Motor neuron (in vitro differentiated cells): ENCODE measurements around the gene PBX3. TPM values are rescaled to one million over a fixed set of nuclear protein-coding genes. Genes with fewer than 3 reads are reported as not detected.
A peak's percentile ranks its signal among the peaks of the same experiment; 100 is the strongest.

ENCODE experiments used
- ATAC-seq, 8 experiments: fragments of 200-7000 bp; cut with Tn5 transposase; replicated peaks in 6 of 8; 2 replicates each; pipeline ENCODE4 v1.8.0; 2021; ENCODE audit warnings: mild to moderate bottlenecking in 8 of 8, moderate library complexity in 8 of 8
- H3K27ac ChIP-seq, 2 donors: fragments of 250-450 bp; sonication (Bioruptor Pico); 2 replicates each; pipeline ENCODE4 v1.9.0; 2021; ENCODE audit warnings: antibody characterized with exemption in 2 of 2, mild to moderate bottlenecking in 2 of 2, moderate library complexity in 1 of 2
- H3K4me1 ChIP-seq, 2 donors: fragments of 250-450 bp; sonication (Bioruptor Pico); replicated peaks in 1 of 2; 2 replicates each; pipeline ENCODE4 v1.6.1; 2021; ENCODE audit warnings: antibody characterized with exemption in 2 of 2, mild to moderate bottlenecking in 2 of 2, moderate library complexity in 1 of 2
- H3K4me3 ChIP-seq, 5 donors: fragments of 250-450 bp; sonication (Bioruptor Pico); 2 replicates each; pipeline ENCODE4 v1.9.0; 2021; ENCODE audit warnings: antibody characterized with exemption in 5 of 5, mild to moderate bottlenecking in 5 of 5, moderate library complexity in 4 of 5
- WGBS, 10 experiments: fragments of 450-650 bp; shearing (Covaris generic); methylation state at CpG; one replicate each; pipeline ENCODE4 v1.0.0; 2022; 5-methylcytosine and 5-hydroxymethylcytosine counted together
- in situ Hi-C, 9 experiments: fragments of 400-800 bp; cut with MboI; loops; one replicate each; pipeline ENCODE4 v1.15.0; 2021; ENCODE audit warnings: low sequenced_read_pairs in 9 of 9, low pct_unique_long_range_greater_than_20kb in 2 of 9; ENCODE audit not compliant: unreplicated experiment in 9 of 9
- total RNA-seq, 8 experiments: library from RNA; unstranded; fragments of 300-600 nt; gene quantifications; 2 replicates each; pipeline versions ENCODE4 v1.2.3 to v1.2.4, GENCODE V29; 2022

The PBX3 gene
- total RNA-seq, 8 experiments from 2014 or later = 24.0 to 157 (median 75.5) TPM

GRCh38 chr9:125742657-125743056, 4.5 kb upstream of the PBX3 start:
- ATAC-seq = no peak
- Histone ChIP-seq H3K27ac (no peak overlapping the region), H3K4me1 (peaks cover 0 to 3% of the 10 kb centered on the region in 2 donors), H3K4me3 (no peak overlapping the region)
- in situ Hi-C loops = loop anchor here in 2 of 9 experiments (25.0 kb wide), 1 partner anchor 330 kb away; no protein-coding TSS in a partner anchor
- 60 to 100% (median 91%) methylated on average over 1 to 3 of the region's 3 CpGs for WGBS, 10 experiments

GRCh38 chr9:125743682-125744428, 3.3 kb upstream of the PBX3 start:
- no peak for ATAC-seq
- WGBS, 10 experiments = 13 to 100% (median 68%) methylated on average over 1 to 5 of the region's 5 CpGs
- in situ Hi-C loops = loop anchor here in 2 of 9 experiments (25.0 kb wide), 1 partner anchor 332 kb away; no protein-coding TSS in a partner anchor
- Histone ChIP-seq H3K4me3 (no peak overlapping the region), H3K27ac (no peak overlapping the region), H3K4me1 (peaks cover 0 to 3% of the 10 kb centered on the region in 2 donors)

GRCh38 chr9:125744616-125745015, 2.6 kb upstream of the PBX3 start:
- H3K27ac ChIP-seq = no peak overlapping the region
- no peak overlapping the region for H3K4me3 ChIP-seq
- WGBS, 10 experiments = 0 to 93% (median 81%) methylated on average over 1 to 5 of the region's 5 CpGs
- in situ Hi-C loops = loop anchor here in 2 of 9 experiments (25.0 kb wide), 1 partner anchor 332 kb away; no protein-coding TSS in a partner anchor
- ATAC-seq = peak in 1 of 8 experiments; percentile 6
- H3K4me1 ChIP-seq = peaks cover 0 to 3% of the 10 kb centered on the region in 2 donors

- Histone ChIP-seq H3K4me3 (no peak overlapping the region), H3K4me1 (peaks cover 0 to 3% of the 10 kb centered on the region in 2 donors), H3K27ac (no peak overlapping the region)
- in situ Hi-C loops = loop anchor here in 2 of 9 experiments (25.0 kb wide), 1 partner anchor 333 kb away; no protein-coding TSS in a partner anchor
- 0 to 100% (median 41%) methylated on average over 1 of the region's 1 CpG; no CpG with 5 or more reads in 2 of the 10 experiments for WGBS, 10 experiments
- ATAC-seq = no peak
Observed at GRCh38 chr9:125745018-125745417, 2.2 kb upstream of the PBX3 start.

- in situ Hi-C loops = loop anchor here in 2 of 9 experiments (25.0 kb wide), 1 partner anchor 333 kb away; no protein-coding TSS in a partner anchor
- peak overlapping the region; percentile 77 to 100 (median 92) for H3K4me3 ChIP-seq
- peaks cover 0 to 3% of the 10 kb centered on the region in 2 donors for H3K4me1 ChIP-seq
- 29 to 82% (median 61%) methylated on average over 3 to 5 of the region's 6 CpGs; no CpG with 5 or more reads in 3 of the 10 experiments for WGBS, 10 experiments
- ATAC-seq = peak in 1 of 8 experiments; percentile 0
- H3K27ac ChIP-seq = peak overlapping the region in 1 of 2 donors; percentile 57
Observed at GRCh38 chr9:125745682-125746016, 1.5 kb upstream of the PBX3 start.

GRCh38 chr9:125746017-125746773, 978 bp upstream of the PBX3 start:
- in situ Hi-C loops = loop anchor here in 2 of 9 experiments (25.0 kb wide), 1 partner anchor 334 kb away; no protein-coding TSS in a partner anchor
- Histone ChIP-seq H3K4me1 (peaks cover under 1 to 3% of the 10 kb centered on the region in 2 donors), H3K27ac (peak overlapping the region; percentile 91 to 92), H3K4me3 (peak overlapping the region; percentile 77 to 100 (median 92))
- WGBS, 10 experiments = 0% methylated on average over 1 to 2 of the region's 79 CpGs; no CpG with 5 or more reads in 6 of the 10 experiments
- ATAC-seq = peak; percentile 76 to 89 (median 86)

GRCh38 chr9:125746774-125747052, 460 bp upstream of the PBX3 start:
- peak overlapping the region; percentile 91 to 92 for H3K27ac ChIP-seq
- peaks cover 3 to 5% of the 10 kb centered on the region in 2 donors for H3K4me1 ChIP-seq
- H3K4me3 ChIP-seq = peak overlapping the region; percentile 77 to 100 (median 92)
- no CpG with 5 or more reads among the region's 46 CpGs for WGBS, 10 experiments
- peak in 5 of 8 experiments; percentile 8 to 20 (median 12) for ATAC-seq
- in situ Hi-C loops = loop anchor here in 2 of 9 experiments (25.0 kb wide), 1 partner anchor 334 kb away; no protein-coding TSS in a partner anchor

GRCh38 chr9:125747765-125748445, 732 bp downstream of the PBX3 start:
- 0% methylated on average over 1 to 8 of the region's 88 CpGs; no CpG with 5 or more reads in 5 of the 10 experiments for WGBS, 10 experiments
- no peak for ATAC-seq
- H3K4me3 ChIP-seq = peak overlapping the region; percentile 77 to 100 (median 92)
- peak overlapping the region; percentile 91 to 92 for H3K27ac ChIP-seq
- peaks cover 11 to 14% of the 10 kb centered on the region in 2 donors for H3K4me1 ChIP-seq
- in situ Hi-C loops = loop anchor here in 2 of 9 experiments (25.0 kb wide), 1 partner anchor 336 kb away; no protein-coding TSS in a partner anchor

- 0 to 91% (median 7%) methylated on average over 1 to 25 of the region's 30 CpGs for WGBS, 10 experiments
- in situ Hi-C loops = loop anchor here in 2 of 9 experiments (25.0 kb wide), 1 partner anchor 336 kb away; no protein-coding TSS in a partner anchor
- peak overlapping the region; percentile 77 to 100 (median 92) for H3K4me3 ChIP-seq
- peak overlapping the region; percentile 91 to 92 for H3K27ac ChIP-seq
- H3K4me1 ChIP-seq = peaks cover 14 to 17% of the 10 kb centered on the region in 2 donors
- ATAC-seq = no peak
Observed at GRCh38 chr9:125748446-125749099, 1.4 kb downstream of the PBX3 start.

GRCh38 chr9:125749287-125749935, 2.2 kb downstream of the PBX3 start:
- in situ Hi-C loops = loop anchor here in 2 of 9 experiments (25.0 kb wide), 1 partner anchor 337 kb away; no protein-coding TSS in a partner anchor
- WGBS, 10 experiments = 38 to 94% (median 54%) methylated on average over 3 to 4 of the region's 4 CpGs; no CpG with 5 or more reads in 1 of the 10 experiments
- Histone ChIP-seq H3K4me1 (peaks cover 16 to 26% of the 10 kb centered on the region in 2 donors), H3K27ac (no peak overlapping the region), H3K4me3 (peak overlapping the region; percentile 77 to 100 (median 92))
- ATAC-seq = no peak

GRCh38 chr9:125749951-125750626, 2.9 kb downstream of the PBX3 start:
- in situ Hi-C loops = loop anchor here in 4 of 9 experiments (25.0 kb wide), 3 partner anchors 112 to 338 kb away; no protein-coding TSS in a partner anchor
- Histone ChIP-seq H3K27ac (no peak overlapping the region), H3K4me3 (peak overlapping the region; percentile 77 to 100 (median 92)), H3K4me1 (peaks cover 19 to 33% of the 10 kb centered on the region in 2 donors)
- ATAC-seq = no peak
- WGBS, 10 experiments = 23 to 92% (median 40%) methylated on average over 2 to 4 of the region's 4 CpGs
